ENCODE data around the gene PELI1. TPM values are rescaled to one million over a fixed set of nuclear protein-coding genes. Genes with fewer than 3 reads are reported as not detected.

PELI1 gene
- total RNA-seq, 1 experiment from 2014 or later, result 53.5 TPM

- no peak for TF ChIP-seq MXD4 (CRISPR knock-in tag; IDR thresholded peaks at IDR 0.05; ENCODE audit: borderline replicate concordance)
Measured at GRCh38 chr2:64139956-64140355, 4.3 kb downstream of the PELI1 start (continued).

GRCh38 chr2:64137996-64138395 is 6.2 kb downstream of the PELI1 start:
- H3K27me3 Mint-ChIP-seq (ENCODE audit: low read depth), result no peaks in the 10 kb centered on the region
- H3K4me1 Mint-ChIP-seq, result peaks cover 82% of the 10 kb centered on the region
- ChIA-PET CTCF (no interaction called here), POLR2A (no interaction called here)
- H3K36me3 Mint-ChIP-seq, result peaks cover 5% of the 10 kb centered on the region
- no peak overlapping the region for H3K4me3 Mint-ChIP-seq
- H3K9me3 Mint-ChIP-seq, result no peaks in the 10 kb centered on the region
- H3K27ac Mint-ChIP-seq, result peak overlapping the region; percentile 64
- ATAC-seq, result no peak; the same call in 1 of the 2 replicates
- DNase-seq (ENCODE audit: low spot score), result no peak
- TF ChIP-seq, protein P1, sequence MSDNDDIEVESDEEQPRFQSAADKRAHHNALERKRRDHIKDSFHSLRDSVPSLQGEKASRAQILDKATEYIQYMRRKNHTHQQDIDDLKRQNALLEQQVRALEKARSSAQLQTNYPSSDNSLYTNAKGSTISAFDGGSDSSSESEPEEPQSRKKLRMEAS (CRISPR knock-in tag; IDR thresholded peaks at IDR 0.05), result no peak

GRCh38 chr2:64137567-64137966 is 6.7 kb downstream of the PELI1 start:
- ATAC-seq (no peak), DNase-seq (ENCODE audit: low spot score) (no peak)
- Mint-ChIP-seq H3K9me3 (no peaks in the 10 kb centered on the region), H3K36me3 (peaks cover 5% of the 10 kb centered on the region), H3K27ac (no peak overlapping the region), H3K27me3 (ENCODE audit: low read depth) (no peaks in the 10 kb centered on the region), H3K4me3 (no peak overlapping the region), H3K4me1 (peaks cover 86% of the 10 kb centered on the region)
- ChIA-PET POLR2A (no interaction called here), CTCF (no interaction called here)
- TF ChIP-seq NFE2L1 (CRISPR knock-in tag; IDR thresholded peaks at IDR 0.05) (no peak), FOXP4 (CRISPR knock-in tag; IDR thresholded peaks at IDR 0.05) (no peak), CREB1 (CRISPR knock-in tag; IDR thresholded peaks at IDR 0.05) (no peak), ZNF219 (CRISPR knock-in tag; IDR thresholded peaks at IDR 0.05; ENCODE audit: borderline replicate concordance) (no peak)
- TF ChIP-seq, protein P1 (CRISPR knock-in tag; IDR thresholded peaks at IDR 0.05), result no peak

DNA sequence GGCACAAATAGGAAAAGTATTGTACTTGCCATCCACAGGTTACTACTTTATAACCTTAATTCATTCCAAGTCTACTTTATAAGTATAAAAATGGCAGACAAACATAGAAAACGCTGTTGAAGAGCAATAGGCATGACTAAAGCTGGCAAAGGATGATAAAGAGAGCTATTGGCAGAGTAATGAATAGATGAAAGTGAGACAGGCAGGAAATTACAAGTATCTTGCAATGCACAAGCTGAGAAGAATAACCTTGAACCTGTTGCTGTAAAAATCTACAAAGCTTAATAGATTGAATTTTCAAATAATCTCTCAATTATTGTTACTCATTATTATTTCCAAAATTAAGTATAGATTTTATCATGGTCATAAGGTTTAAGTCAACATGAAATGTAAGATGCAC is 8.8 kb downstream of the PELI1 start:
- DNase-seq (ENCODE audit: low spot score), result no peak
- ChIA-PET CTCF (no interaction called here), POLR2A (no interaction called here)
- no peaks in the 10 kb centered on the region for H3K27me3 Mint-ChIP-seq (ENCODE audit: low read depth)
- ATAC-seq, result no peak
- no peak overlapping the region for H3K4me3 Mint-ChIP-seq
- H3K9me3 Mint-ChIP-seq, result no peaks in the 10 kb centered on the region
- peaks cover 79% of the 10 kb centered on the region for H3K4me1 Mint-ChIP-seq
- H3K27ac Mint-ChIP-seq, result no peak overlapping the region; the same call in 1 of the 2 replicates
- no peak for TF ChIP-seq GRHL2 (CRISPR knock-in tag; IDR thresholded peaks at IDR 0.05; ENCODE audit: insufficient replicate concordance, severe bottlenecking)
- no peak for TF ChIP-seq PRRX2 (CRISPR knock-in tag; IDR thresholded peaks at IDR 0.05)
- TF ChIP-seq HMGA2 (CRISPR knock-in tag; IDR thresholded peaks at IDR 0.05), result no peak
- TF ChIP-seq ZNF671 (CRISPR knock-in tag; IDR thresholded peaks at IDR 0.05), result no peak
- no peak for TF ChIP-seq NFE2L1 (CRISPR knock-in tag; IDR thresholded peaks at IDR 0.05)
- TF ChIP-seq GTF2I (CRISPR knock-in tag; conservative IDR thresholded peaks at IDR 0.05), result no peak
- TF ChIP-seq, protein P2, sequence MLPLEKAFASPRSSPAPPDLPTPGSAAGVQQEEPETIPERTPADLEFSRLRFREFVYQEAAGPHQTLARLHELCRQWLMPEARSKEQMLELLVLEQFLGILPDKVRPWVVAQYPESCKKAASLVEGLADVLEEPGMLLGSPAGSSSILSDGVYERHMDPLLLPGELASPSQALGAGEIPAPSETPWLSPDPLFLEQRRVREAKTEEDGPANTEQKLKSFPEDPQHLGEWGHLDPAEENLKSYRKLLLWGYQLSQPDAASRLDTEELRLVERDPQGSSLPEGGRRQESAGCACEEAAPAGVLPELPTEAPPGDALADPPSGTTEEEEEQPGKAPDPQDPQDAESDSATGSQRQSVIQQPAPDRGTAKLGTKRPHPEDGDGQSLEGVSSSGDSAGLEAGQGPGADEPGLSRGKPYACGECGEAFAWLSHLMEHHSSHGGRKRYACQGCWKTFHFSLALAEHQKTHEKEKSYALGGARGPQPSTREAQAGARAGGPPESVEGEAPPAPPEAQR (CRISPR knock-in tag; IDR thresholded peaks at IDR 0.05), result no peak
- TF ChIP-seq NFATC4 (CRISPR knock-in tag; IDR thresholded peaks at IDR 0.05), result no peak
- TF ChIP-seq FOXK1 (CRISPR knock-in tag; IDR thresholded peaks at IDR 0.05), result no peak
- no peak for TF ChIP-seq GABPB1 (CRISPR knock-in tag; IDR thresholded peaks at IDR 0.05)
- no peak for TF ChIP-seq SMAD3 (CRISPR knock-in tag; IDR thresholded peaks at IDR 0.05; ENCODE audit: borderline replicate concordance)
- no peak for TF ChIP-seq ZNF423 (CRISPR knock-in tag; IDR thresholded peaks at IDR 0.05)
- H3K36me3 Mint-ChIP-seq, result peaks cover 5% of the 10 kb centered on the region

Measured in WTC11 (cell line).